Measurements from ENCODE around the gene L3MBTL3.

DNA sequence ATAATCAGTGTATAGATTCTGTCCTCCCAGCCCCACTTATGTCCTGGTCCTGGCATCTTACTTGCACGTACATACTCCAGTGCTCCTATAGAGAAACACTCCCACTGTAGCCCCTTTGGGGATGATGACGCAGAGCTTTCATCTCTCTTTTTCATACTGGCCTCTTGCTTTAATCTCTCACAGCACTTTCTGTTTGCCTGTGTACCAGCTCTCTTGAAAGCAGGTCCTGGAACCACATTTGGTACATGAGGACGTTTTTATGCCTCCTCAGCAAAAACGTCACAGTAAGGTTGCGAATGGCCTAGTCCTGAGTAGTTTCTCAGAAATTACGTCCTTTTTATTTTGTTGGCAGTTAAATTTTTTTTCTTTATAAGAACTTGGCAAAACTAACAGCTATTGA lies 10.8 kb downstream of the L3MBTL3 start:
- TF ChIP-seq EZH2phosphoT487 (IDR thresholded peaks at IDR 0.05; ENCODE audit: borderline replicate concordance) (no peak), EZH2 (IDR thresholded peaks at IDR 0.05) (no peak), EGR1 (IDR thresholded peaks at IDR 0.05; ENCODE audit: low read depth) (no peak), ZFX (IDR thresholded peaks at IDR 0.05) (no peak), POLR2AphosphoS5 (IDR thresholded peaks at IDR 0.05; ENCODE audit: low read depth, low read length) (no peak)
- TF ChIP-seq, protein P1, sequence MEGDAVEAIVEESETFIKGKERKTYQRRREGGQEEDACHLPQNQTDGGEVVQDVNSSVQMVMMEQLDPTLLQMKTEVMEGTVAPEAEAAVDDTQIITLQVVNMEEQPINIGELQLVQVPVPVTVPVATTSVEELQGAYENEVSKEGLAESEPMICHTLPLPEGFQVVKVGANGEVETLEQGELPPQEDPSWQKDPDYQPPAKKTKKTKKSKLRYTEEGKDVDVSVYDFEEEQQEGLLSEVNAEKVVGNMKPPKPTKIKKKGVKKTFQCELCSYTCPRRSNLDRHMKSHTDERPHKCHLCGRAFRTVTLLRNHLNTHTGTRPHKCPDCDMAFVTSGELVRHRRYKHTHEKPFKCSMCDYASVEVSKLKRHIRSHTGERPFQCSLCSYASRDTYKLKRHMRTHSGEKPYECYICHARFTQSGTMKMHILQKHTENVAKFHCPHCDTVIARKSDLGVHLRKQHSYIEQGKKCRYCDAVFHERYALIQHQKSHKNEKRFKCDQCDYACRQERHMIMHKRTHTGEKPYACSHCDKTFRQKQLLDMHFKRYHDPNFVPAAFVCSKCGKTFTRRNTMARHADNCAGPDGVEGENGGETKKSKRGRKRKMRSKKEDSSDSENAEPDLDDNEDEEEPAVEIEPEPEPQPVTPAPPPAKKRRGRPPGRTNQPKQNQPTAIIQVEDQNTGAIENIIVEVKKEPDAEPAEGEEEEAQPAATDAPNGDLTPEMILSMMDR (IDR thresholded peaks at IDR 0.05 in 2 of 3, conservative IDR thresholded peaks at IDR 0.05 in 1 of 3; ENCODE audit: borderline replicate concordance in 1 of 3, insufficient read depth in 1 of 3, low read depth in 2 of 3, low read length in 2 of 3): no peak
- TF ChIP-seq, protein P2, sequence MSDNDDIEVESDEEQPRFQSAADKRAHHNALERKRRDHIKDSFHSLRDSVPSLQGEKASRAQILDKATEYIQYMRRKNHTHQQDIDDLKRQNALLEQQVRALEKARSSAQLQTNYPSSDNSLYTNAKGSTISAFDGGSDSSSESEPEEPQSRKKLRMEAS (IDR thresholded peaks at IDR 0.05): no peak

All from HCT116 (cell line).